GM23338 (cell line): ENCODE data around the gene CCDC6. TPM values are rescaled to one million over a fixed set of nuclear protein-coding genes. Genes with fewer than 3 reads are reported as not detected.

ENCODE experiments used
- ATAC-seq: fragments of 200-7000 bp; cut with Tn5 transposase; 3 replicates; pipeline ENCODE4 v1.9.1; 2020
- DNase-seq: peaks from one replicate; pipeline ENCODE4 v3.0.0-alpha.2; 2015; ENCODE audit warnings: low spot score
- H2AFZ ChIP-seq: fragments of 200-600 bp; sonication (generic); 2 replicates; pipeline ENCODE4 v1.8.0; 2016; ENCODE audit warnings: antibody characterized with exemption, mild to moderate bottlenecking, moderate library complexity
- H3F3A ChIP-seq: fragments of 200-600 bp; sonication (generic); replicated peaks from 2 replicates; pipeline ENCODE4 v1.8.0; 2017; ENCODE audit warnings: antibody characterized with exemption, mixed run types, low read depth
- H3K27ac ChIP-seq: fragments of 200-600 bp; sonication (generic); 2 replicates; pipeline ENCODE4 v1.6.1; 2016; ENCODE audit warnings: low read depth
- H3K27me3 ChIP-seq: fragments of 200-600 bp; sonication (generic); 2 replicates; pipeline ENCODE4 v1.8.0; 2016; ENCODE audit warnings: mild to moderate bottlenecking, mixed run types, moderate library complexity; ENCODE audit not compliant: insufficient read depth
- H3K36me3 ChIP-seq: fragments of 200-600 bp; sonication (generic); 2 replicates; pipeline ENCODE4 v1.8.0; 2016; ENCODE audit warnings: mild to moderate bottlenecking; ENCODE audit not compliant: insufficient read depth
- H3K4me1 ChIP-seq: fragments of 200-600 bp; sonication (generic); 2 replicates; pipeline ENCODE4 v1.8.0; 2016; ENCODE audit warnings: mild to moderate bottlenecking, moderate library complexity; ENCODE audit not compliant: insufficient read depth
- H3K4me2 ChIP-seq: fragments of 200-600 bp; sonication (generic); 2 replicates; pipeline ENCODE4 v1.7.1; 2017; ENCODE audit warnings: mixed run types
- H3K4me3 ChIP-seq: fragments of 200-600 bp; sonication (generic); 2 replicates; pipeline ENCODE4 v1.6.1; 2016; ENCODE audit warnings: mixed run types
- H3K79me2 ChIP-seq: fragments of 200-600 bp; sonication (generic); replicated peaks from 2 replicates; pipeline ENCODE4 v1.8.0; 2017; ENCODE audit warnings: mild to moderate bottlenecking; ENCODE audit not compliant: insufficient read depth
- H3K9me2 ChIP-seq: fragments of 200-600 bp; sonication (generic); 2 replicates; pipeline ENCODE4 v1.8.0; 2017; ENCODE audit not compliant: insufficient read depth
- H4K20me1 ChIP-seq: fragments of 200-600 bp; sonication (generic); replicated peaks from 2 replicates; pipeline ENCODE4 v1.8.0; 2017; ENCODE audit warnings: mild to moderate bottlenecking; ENCODE audit not compliant: insufficient read depth
- H3K27ac Mint-ChIP-seq: 2 replicates; pipeline ENCODE4 v1.8.0; 2020; ENCODE audit warnings: inconsistent platforms, mild to moderate bottlenecking, moderate library complexity, mixed read lengths
- H3K27me3 Mint-ChIP-seq: 3 replicates; pipeline ENCODE4 v1.8.0; 2022; ENCODE audit warnings: low read depth, mild to moderate bottlenecking, moderate library complexity, mixed read lengths, inconsistent platforms; ENCODE audit not compliant: insufficient read depth, poor library complexity
- H3K36me3 Mint-ChIP-seq: 3 replicates; pipeline ENCODE4 v1.8.0; 2021; ENCODE audit warnings: low read depth, mild to moderate bottlenecking, inconsistent platforms, moderate library complexity, mixed read lengths
- H3K4me1 Mint-ChIP-seq: 3 replicates; pipeline ENCODE4 v1.8.0; 2020; ENCODE audit warnings: mild to moderate bottlenecking, inconsistent platforms, mixed read lengths
- H3K4me3 Mint-ChIP-seq: 3 replicates; pipeline ENCODE4 v1.8.0; 2021; ENCODE audit warnings: moderate library complexity, mild to moderate bottlenecking, inconsistent platforms, mixed read lengths
- H3K9me3 Mint-ChIP-seq: 3 replicates; pipeline ENCODE4 v1.8.0; 2020; ENCODE audit warnings: moderate library complexity, mild to moderate bottlenecking, inconsistent platforms, mixed read lengths
- CREB1 ChIP-seq: fragments of 250-450 bp; sonication (Bioruptor Pico); IDR thresholded peaks from 2 replicates; pipeline ENCODE4 v1.5.0; 2020; ENCODE audit warnings: low read depth, mild to moderate bottlenecking, moderate library complexity
- CTCF ChIP-seq, 2 experiments: fragments of 200-600 bp in 1 of 2; sonication (generic) in 1 of 2; conservative IDR thresholded peaks; 2 replicates each; pipeline versions ENCODE4 v1.5.1 to v1.6.1; 2016 to 2017; ENCODE audit warnings: antibody characterized with exemption in 2 of 2, low read depth in 2 of 2, mild to moderate bottlenecking in 2 of 2, moderate library complexity in 1 of 2
- ETS1 ChIP-seq: IDR thresholded peaks from 2 replicates; pipeline ENCODE4 v1.6.1; 2016; ENCODE audit warnings: antibody characterized with exemption
- EZH2phosphoT487 ChIP-seq: fragments of 200-600 bp; sonication (generic); IDR thresholded peaks from one replicate; pipeline ENCODE4 v1.8.1; 2018; ENCODE audit warnings: antibody characterized with exemption; ENCODE audit not compliant: unreplicated experiment
- JUNB ChIP-seq: IDR thresholded peaks from one replicate; pipeline ENCODE4 v1.6.1; 2016; ENCODE audit warnings: antibody characterized with exemption; ENCODE audit not compliant: unreplicated experiment
- NANOG ChIP-seq: IDR thresholded peaks from 2 replicates; pipeline ENCODE4 v1.6.1; 2016; ENCODE audit warnings: antibody characterized with exemption, borderline replicate concordance
- REST ChIP-seq: IDR thresholded peaks from one replicate; pipeline ENCODE4 v1.6.1; 2018; ENCODE audit warnings: antibody characterized with exemption; ENCODE audit not compliant: unreplicated experiment
- STAT1 ChIP-seq: IDR thresholded peaks from one replicate; pipeline ENCODE4 v1.6.1; 2016; ENCODE audit warnings: antibody characterized with exemption; ENCODE audit not compliant: unreplicated experiment
- ZNF114 ChIP-seq: fragments of 250-450 bp; sonication (Bioruptor Pico); IDR thresholded peaks from 2 replicates; pipeline ENCODE4 v1.5.0; 2020; ENCODE audit warnings: mild to moderate bottlenecking, moderate library complexity
- ZNF331 ChIP-seq: fragments of 250-450 bp; sonication (Bioruptor Pico); IDR thresholded peaks from 2 replicates; pipeline ENCODE4 v1.5.0; 2020; ENCODE audit warnings: low read depth, mild to moderate bottlenecking, moderate library complexity
- polyA plus RNA-seq: library from polyadenylated mRNA; unstranded; fragments of >200 nt; fragmentation: Nextera tagmentation; extraction: Ambion mirVana; gene quantifications from 2 replicates; pipeline ENCODE4 v1.2.1, GENCODE V29; 2016
- total RNA-seq: library from RNA; depleted of rRNA; stranded (reverse); fragments of >200 nt; shearing (Covaris generic); gene quantifications from 2 replicates; pipeline ENCODE4 v1.2.3, GENCODE V29; 2014
- TF ChIP-seq, protein P1 (sequence below): fragments of 250-450 bp; sonication (Bioruptor Pico); IDR thresholded peaks from 2 replicates; pipeline ENCODE4 v1.5.0; 2020; ENCODE audit warnings: mild to moderate bottlenecking, moderate library complexity

CCDC6 gene
- total and polyA plus RNA-seq, 2 experiments from 2014 or later: 32.5 to 66.9 TPM

- TF ChIP-seq, protein P1, sequence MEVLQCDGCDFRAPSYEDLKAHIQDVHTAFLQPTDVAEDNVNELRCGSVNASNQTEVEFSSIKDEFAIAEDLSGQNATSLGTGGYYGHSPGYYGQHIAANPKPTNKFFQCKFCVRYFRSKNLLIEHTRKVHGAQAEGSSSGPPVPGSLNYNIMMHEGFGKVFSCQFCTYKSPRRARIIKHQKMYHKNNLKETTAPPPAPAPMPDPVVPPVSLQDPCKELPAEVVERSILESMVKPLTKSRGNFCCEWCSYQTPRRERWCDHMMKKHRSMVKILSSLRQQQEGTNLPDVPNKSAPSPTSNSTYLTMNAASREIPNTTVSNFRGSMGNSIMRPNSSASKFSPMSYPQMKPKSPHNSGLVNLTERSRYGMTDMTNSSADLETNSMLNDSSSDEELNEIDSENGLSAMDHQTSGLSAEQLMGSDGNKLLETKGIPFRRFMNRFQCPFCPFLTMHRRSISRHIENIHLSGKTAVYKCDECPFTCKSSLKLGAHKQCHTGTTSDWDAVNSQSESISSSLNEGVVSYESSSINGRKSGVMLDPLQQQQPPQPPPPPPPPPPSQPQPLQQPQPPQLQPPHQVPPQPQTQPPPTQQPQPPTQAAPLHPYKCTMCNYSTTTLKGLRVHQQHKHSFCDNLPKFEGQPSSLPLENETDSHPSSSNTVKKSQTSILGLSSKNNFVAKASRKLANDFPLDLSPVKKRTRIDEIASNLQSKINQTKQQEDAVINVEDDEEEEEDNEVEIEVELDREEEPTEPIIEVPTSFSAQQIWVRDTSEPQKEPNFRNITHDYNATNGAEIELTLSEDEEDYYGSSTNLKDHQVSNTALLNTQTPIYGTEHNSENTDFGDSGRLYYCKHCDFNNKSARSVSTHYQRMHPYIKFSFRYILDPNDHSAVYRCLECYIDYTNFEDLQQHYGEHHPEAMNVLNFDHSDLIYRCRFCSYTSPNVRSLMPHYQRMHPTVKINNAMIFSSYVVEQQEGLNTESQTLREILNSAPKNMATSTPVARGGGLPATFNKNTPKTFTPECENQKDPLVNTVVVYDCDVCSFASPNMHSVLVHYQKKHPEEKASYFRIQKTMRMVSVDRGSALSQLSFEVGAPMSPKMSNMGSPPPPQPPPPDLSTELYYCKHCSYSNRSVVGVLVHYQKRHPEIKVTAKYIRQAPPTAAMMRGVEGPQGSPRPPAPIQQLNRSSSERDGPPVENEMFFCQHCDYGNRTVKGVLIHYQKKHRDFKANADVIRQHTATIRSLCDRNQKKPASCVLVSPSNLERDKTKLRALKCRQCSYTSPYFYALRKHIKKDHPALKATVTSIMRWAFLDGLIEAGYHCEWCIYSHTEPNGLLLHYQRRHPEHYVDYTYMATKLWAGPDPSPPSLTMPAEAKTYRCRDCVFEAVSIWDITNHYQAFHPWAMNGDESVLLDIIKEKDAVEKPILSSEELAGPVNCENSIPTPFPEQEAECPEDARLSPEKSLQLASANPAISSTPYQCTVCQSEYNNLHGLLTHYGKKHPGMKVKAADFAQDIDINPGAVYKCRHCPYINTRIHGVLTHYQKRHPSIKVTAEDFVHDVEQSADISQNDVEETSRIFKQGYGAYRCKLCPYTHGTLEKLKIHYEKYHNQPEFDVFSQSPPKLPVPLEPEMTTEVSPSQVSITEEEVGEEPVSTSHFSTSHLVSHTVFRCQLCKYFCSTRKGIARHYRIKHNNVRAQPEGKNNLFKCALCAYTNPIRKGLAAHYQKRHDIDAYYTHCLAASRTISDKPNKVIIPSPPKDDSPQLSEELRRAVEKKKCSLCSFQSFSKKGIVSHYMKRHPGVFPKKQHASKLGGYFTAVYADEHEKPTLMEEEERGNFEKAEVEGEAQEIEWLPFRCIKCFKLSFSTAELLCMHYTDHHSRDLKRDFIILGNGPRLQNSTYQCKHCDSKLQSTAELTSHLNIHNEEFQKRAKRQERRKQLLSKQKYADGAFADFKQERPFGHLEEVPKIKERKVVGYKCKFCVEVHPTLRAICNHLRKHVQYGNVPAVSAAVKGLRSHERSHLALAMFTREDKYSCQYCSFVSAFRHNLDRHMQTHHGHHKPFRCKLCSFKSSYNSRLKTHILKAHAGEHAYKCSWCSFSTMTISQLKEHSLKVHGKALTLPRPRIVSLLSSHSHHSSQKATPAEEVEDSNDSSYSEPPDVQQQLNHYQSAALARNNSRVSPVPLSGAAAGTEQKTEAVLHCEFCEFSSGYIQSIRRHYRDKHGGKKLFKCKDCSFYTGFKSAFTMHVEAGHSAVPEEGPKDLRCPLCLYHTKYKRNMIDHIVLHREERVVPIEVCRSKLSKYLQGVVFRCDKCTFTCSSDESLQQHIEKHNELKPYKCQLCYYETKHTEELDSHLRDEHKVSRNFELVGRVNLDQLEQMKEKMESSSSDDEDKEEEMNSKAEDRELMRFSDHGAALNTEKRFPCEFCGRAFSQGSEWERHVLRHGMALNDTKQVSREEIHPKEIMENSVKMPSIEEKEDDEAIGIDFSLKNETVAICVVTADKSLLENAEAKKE: no peak
- no peak for TF ChIP-seq EZH2phosphoT487
- TF ChIP-seq CREB1 (CRISPR knock-in tag): no peak
- no peak for TF ChIP-seq JUNB
- TF ChIP-seq STAT1: no peak
- TF ChIP-seq ZNF114: no peak
- no peak for TF ChIP-seq ZNF331
- no peak for TF ChIP-seq ETS1
These were observed 62.6 kb downstream of the CCDC6 start (continued) for GRCh38 chr10:59843748-59844147.

- Histone ChIP-seq H2AFZ (no peak overlapping the region), H4K20me1 (peaks cover 8% of the 10 kb centered on the region; the same call in 1 of the 2 replicates), H3K4me1 (peaks cover 23% of the 10 kb centered on the region), H3K36me3 (no peaks in the 10 kb centered on the region; the same call in 1 of the 2 replicates), H3F3A (no peaks in the 10 kb centered on the region), H3K27me3 (no peaks in the 10 kb centered on the region), H3K27ac (no peak overlapping the region), H3K79me2 (peaks cover 66% of the 10 kb centered on the region), H3K4me3 (no peak overlapping the region), H3K9me2 (no peaks in the 10 kb centered on the region), H3K4me2 (no peak overlapping the region)
- Mint-ChIP-seq H3K4me1 (peaks cover 35% of the 10 kb centered on the region), H3K4me3 (no peak overlapping the region), H3K9me3 (no peaks in the 10 kb centered on the region), H3K27ac (no peak overlapping the region), H3K27me3 (peaks cover 9% of the 10 kb centered on the region), H3K36me3 (peaks cover 30% of the 10 kb centered on the region)
- no peak for ATAC-seq
- no peak for DNase-seq
- TF ChIP-seq CREB1 (CRISPR knock-in tag) (no peak), JUNB (no peak), CTCF (conservative IDR thresholded peaks at IDR 0.05; ENCODE audit: low read depth in 2 of 2) (no peak), STAT1 (no peak), NANOG (no peak), ETS1 (no peak), REST (no peak), ZNF114 (no peak), EZH2phosphoT487 (no peak)
These were observed 66.8 kb downstream of the CCDC6 start for GRCh38 chr10:59839576-59839975.
